T-helper 2 cell treated with Interferon-gamma antibody and Interleukin-4, amounts not matched to agents 5 μg/mL and 100 μg/mL, for 36 hours (primary cell): ENCODE results near the gene TH.
"Not testable (repeated sequence)": the region's sequence is repeated elsewhere in the genome, so short reads cannot be mapped to it uniquely, and the experiment has no call there.

Source experiments
- DNase-seq: peaks from one replicate; pipeline ENCODE4 v3.0.0; 2021; ENCODE audit warnings: low spot score
- H3K27ac Mint-ChIP-seq: one replicate; pipeline ENCODE4 v1.8.0; 2021; ENCODE audit warnings: mild to moderate bottlenecking, mixed read lengths
- H3K27me3 Mint-ChIP-seq: one replicate; pipeline ENCODE4 v1.8.0; 2021; ENCODE audit warnings: low read depth, mixed read lengths
- H3K36me3 Mint-ChIP-seq: one replicate; pipeline ENCODE4 v1.8.0; 2021; ENCODE audit warnings: low read depth, mixed read lengths
- H3K4me1 Mint-ChIP-seq: one replicate; pipeline ENCODE4 v1.8.0; 2021; ENCODE audit warnings: low read depth, mixed read lengths
- H3K4me3 Mint-ChIP-seq: one replicate; pipeline ENCODE4 v1.8.0; 2022; ENCODE audit warnings: mild to moderate bottlenecking, moderate library complexity, mixed read lengths
- H3K9me3 Mint-ChIP-seq: one replicate; pipeline ENCODE4 v1.8.0; 2021; ENCODE audit warnings: mixed read lengths

The TH gene

DNA sequence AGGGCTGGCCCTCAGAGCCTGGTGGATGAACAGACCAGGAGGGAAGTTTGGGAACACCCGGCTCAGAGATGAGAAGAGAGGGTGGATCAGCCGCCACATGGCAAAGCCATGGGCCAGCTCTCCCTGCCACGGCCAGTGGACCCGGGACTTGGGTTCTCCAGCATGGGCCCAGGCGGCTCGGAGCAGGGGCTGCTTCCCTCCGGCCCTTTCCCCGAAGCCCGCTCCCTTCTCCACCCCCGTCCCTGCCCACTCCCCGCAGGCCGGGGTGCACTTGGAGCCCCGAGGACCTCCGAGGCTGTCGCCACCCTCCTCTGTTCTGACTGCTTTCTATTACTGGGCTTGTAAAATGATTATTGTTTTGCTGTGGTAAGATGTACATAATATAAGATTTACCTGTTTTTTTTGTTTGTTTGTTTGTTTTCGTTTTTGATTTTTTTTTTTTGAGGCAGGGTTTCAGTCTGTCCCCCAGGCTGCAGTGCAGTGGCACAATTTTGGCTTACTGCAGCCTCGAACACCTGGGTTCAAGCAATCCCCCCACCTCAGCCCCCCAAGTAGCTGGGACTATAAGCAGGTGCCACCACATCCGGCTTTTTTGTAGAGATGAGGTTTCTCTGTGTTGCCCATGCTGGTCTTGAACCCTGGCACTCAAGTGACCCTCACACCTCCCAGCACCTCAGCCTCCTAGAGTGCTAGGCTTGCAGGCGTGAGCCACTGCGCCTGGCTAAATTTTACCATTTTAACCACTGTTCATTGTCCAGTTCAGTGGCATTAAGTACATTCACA lies 11.3 kb upstream of the TH start:
- no peak for DNase-seq
- no peaks in the 10 kb centered on the region for H3K27me3 Mint-ChIP-seq
- H3K27ac Mint-ChIP-seq, result no peak overlapping the region
- H3K4me3 Mint-ChIP-seq, result no peak overlapping the region
- H3K4me1 Mint-ChIP-seq, result no peaks in the 10 kb centered on the region
- H3K9me3 Mint-ChIP-seq, result no peaks in the 10 kb centered on the region
- H3K36me3 Mint-ChIP-seq, result no peaks in the 10 kb centered on the region

DNA sequence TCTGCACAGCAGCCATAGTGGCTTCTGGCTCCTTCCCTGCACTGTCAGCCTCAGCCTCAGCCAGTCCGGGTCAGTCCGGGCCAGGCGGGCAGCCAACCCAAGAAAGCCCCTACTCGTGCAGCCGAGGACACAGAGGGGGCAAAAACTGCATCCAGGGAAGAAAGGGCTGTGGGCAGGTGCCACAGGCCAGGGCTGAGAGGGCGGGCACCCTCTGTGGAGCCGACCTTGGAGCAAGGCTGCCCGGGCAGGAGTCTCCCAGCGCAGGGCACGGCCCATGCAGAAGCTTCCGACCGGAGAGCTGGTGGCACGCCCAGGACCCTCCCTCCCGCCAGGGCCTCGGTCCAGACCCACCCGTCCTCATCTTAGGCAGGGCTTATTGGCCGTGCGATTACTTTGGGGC lies 10.5 kb upstream of the TH start:
- H3K27ac Mint-ChIP-seq, result no peak overlapping the region
- no peak overlapping the region for H3K4me3 Mint-ChIP-seq
- H3K9me3 Mint-ChIP-seq, result no peaks in the 10 kb centered on the region
- H3K36me3 Mint-ChIP-seq, result no peaks in the 10 kb centered on the region
- no peaks in the 10 kb centered on the region for H3K27me3 Mint-ChIP-seq
- no peak for DNase-seq
- H3K4me1 Mint-ChIP-seq, result no peaks in the 10 kb centered on the region

DNA sequence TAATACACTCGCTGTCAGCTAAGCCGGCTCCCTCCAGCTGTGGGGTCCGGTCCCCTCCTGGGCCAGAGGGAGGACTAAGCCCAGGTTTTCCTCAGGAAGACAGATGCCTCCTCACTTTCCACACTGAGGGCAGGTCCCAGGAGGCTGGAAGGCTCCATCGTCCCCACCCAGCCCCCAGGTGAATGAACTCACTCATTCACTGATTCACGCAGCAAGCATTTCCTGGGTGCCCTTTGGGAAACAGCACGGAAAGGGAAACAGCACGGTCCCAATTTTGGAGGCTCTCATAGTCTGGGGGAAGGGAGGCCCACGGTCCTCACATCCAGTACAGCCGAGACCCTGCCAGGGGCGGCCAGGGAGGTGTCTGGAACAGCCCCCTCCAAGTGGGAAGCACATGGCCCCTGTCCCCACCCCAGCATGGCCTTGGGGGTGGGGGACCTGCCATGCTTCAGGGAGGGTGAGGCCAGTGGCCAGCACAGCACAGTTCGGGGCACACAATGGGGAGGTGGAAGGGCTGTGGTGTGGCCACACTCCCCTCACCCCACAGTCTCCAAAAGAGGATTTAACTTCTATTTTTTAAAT lies 9.3 kb upstream of the TH start:
- Mint-ChIP-seq H3K36me3 (no peaks in the 10 kb centered on the region), H3K9me3 (no peaks in the 10 kb centered on the region), H3K4me1 (no peaks in the 10 kb centered on the region), H3K27me3 (no peaks in the 10 kb centered on the region), H3K27ac (no peak overlapping the region), H3K4me3 (no peak overlapping the region)
- no peak for DNase-seq

DNA sequence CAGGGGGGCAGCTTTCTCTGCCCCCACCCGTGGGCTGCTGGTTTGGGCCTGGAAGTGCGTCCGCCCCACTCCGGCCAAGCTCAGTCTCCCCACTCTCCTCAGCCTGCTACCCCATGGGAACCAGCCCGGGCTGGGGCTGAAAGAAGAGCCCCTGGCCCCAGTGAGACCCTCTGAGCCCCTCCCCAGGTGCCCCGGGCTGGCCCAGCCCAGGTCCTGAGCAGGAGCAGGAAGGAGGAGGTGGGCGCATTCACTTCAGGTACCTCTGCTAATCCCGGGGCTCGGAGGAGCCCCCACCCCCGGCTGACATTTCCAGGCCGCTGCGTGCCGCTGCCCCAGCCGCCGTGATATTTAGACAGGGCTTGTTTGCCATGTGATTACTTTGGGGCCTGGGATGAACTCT lies 8.7 kb upstream of the TH start:
- DNase-seq, result no peak
- no peaks in the 10 kb centered on the region for H3K27me3 Mint-ChIP-seq
- H3K4me1 Mint-ChIP-seq, result no peaks in the 10 kb centered on the region
- no peak overlapping the region for H3K27ac Mint-ChIP-seq
- no peak overlapping the region for H3K4me3 Mint-ChIP-seq
- H3K9me3 Mint-ChIP-seq, result no peaks in the 10 kb centered on the region
- H3K36me3 Mint-ChIP-seq, result no peaks in the 10 kb centered on the region

DNA sequence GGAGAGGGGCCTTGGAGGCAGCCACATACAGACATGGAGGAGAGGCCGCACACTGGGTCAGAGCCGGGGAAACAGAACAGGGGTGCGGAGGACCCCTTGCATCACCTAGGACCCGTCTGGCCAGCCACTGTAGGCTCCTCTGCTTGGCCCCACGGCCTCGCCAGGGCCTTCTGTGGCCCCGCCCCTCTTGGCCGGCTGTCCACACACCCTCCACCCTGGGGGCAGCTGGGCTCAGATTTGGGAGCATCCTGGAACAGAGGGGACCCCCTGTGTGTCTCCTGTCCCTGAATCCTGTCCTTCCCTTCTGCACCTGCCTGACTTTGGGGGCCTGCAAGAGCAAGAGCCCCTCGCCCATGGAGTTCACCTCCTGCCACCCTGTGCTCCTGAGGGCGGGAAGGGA lies 7.9 kb upstream of the TH start:
- H3K4me3 Mint-ChIP-seq, result no peak overlapping the region
- H3K4me1 Mint-ChIP-seq, result no peaks in the 10 kb centered on the region
- DNase-seq, result no peak

GRCh38 chr11:2178906-2179494 lies 7.4 kb upstream of the TH start:
- DNase-seq, result no peak
- no peaks in the 10 kb centered on the region for H3K9me3 Mint-ChIP-seq
- H3K27ac Mint-ChIP-seq, result no peak overlapping the region
- H3K27me3 Mint-ChIP-seq, result no peaks in the 10 kb centered on the region
- no peaks in the 10 kb centered on the region for H3K4me1 Mint-ChIP-seq
- H3K36me3 Mint-ChIP-seq, result no peaks in the 10 kb centered on the region
- no peak overlapping the region for H3K4me3 Mint-ChIP-seq

More for the DNA sequence above, 7.9 kb upstream of the TH start:
- no peaks in the 10 kb centered on the region for H3K27me3 Mint-ChIP-seq
- H3K9me3 Mint-ChIP-seq, result no peaks in the 10 kb centered on the region
- H3K27ac Mint-ChIP-seq, result no peak overlapping the region
- no peaks in the 10 kb centered on the region for H3K36me3 Mint-ChIP-seq

- DNase-seq, H3K27ac Mint-ChIP-seq, H3K27me3 Mint-ChIP-seq, H3K36me3 Mint-ChIP-seq, H3K4me1 Mint-ChIP-seq, H3K4me3 Mint-ChIP-seq, H3K9me3 Mint-ChIP-seq: not testable (repeated sequence)
Observed at GRCh38 chr11:2178055-2178773, 6.6 kb upstream of the TH start.

- Mint-ChIP-seq H3K9me3 (no peaks in the 10 kb centered on the region), H3K4me1 (no peaks in the 10 kb centered on the region), H3K36me3 (no peaks in the 10 kb centered on the region), H3K4me3 (no peak overlapping the region), H3K27me3 (no peaks in the 10 kb centered on the region), H3K27ac (no peak overlapping the region)
- no peak for DNase-seq
Observed at GRCh38 chr11:2177076-2177475, 5.5 kb upstream of the TH start.

GRCh38 chr11:2176389-2176900 lies 4.8 kb upstream of the TH start:
- Mint-ChIP-seq H3K4me3 (no peak overlapping the region), H3K27ac (no peak overlapping the region), H3K36me3 (no peaks in the 10 kb centered on the region), H3K27me3 (no peaks in the 10 kb centered on the region), H3K9me3 (no peaks in the 10 kb centered on the region), H3K4me1 (no peaks in the 10 kb centered on the region)
- no peak for DNase-seq

GRCh38 chr11:2175659-2176058 lies 4.0 kb upstream of the TH start:
- H3K4me1 Mint-ChIP-seq, result no peaks in the 10 kb centered on the region
- DNase-seq, result no peak
- H3K4me3 Mint-ChIP-seq, result no peak overlapping the region
- H3K36me3 Mint-ChIP-seq, result no peaks in the 10 kb centered on the region
- no peak overlapping the region for H3K27ac Mint-ChIP-seq
- H3K9me3 Mint-ChIP-seq, result no peaks in the 10 kb centered on the region
- no peaks in the 10 kb centered on the region for H3K27me3 Mint-ChIP-seq

DNA sequence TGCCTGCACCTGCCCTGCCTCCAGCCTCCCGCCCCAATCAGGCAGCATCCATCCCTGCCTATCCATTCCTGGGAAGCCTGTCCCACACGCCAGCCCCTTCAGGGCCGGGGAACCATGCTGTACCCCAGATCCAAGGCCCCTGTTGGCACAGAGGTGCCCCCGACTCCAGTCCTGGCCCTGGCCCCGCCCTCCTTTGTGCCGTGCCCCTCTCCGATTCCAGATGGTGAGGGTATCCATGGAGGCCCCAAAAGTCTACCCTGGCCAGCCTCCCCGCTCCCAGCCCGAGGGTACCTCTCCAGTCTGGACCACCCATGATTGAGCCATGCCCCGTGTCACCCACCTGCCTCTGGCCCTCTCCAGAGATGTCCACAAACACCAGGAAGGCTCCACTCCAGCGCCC lies 2.7 kb upstream of the TH start:
- Mint-ChIP-seq H3K9me3 (no peaks in the 10 kb centered on the region), H3K4me3 (no peak overlapping the region), H3K27ac (no peak overlapping the region), H3K27me3 (no peaks in the 10 kb centered on the region), H3K4me1 (no peaks in the 10 kb centered on the region), H3K36me3 (no peaks in the 10 kb centered on the region)
- DNase-seq, result no peak

- Mint-ChIP-seq H3K27ac (no peak overlapping the region), H3K4me1 (no peaks in the 10 kb centered on the region), H3K4me3 (no peak overlapping the region), H3K9me3 (no peaks in the 10 kb centered on the region), H3K36me3 (no peaks in the 10 kb centered on the region), H3K27me3 (no peaks in the 10 kb centered on the region)
- DNase-seq, result no peak
Observed at GRCh38 chr11:2173761-2174160, 2.1 kb upstream of the TH start.

GRCh38 chr11:2173150-2173693 lies 1.6 kb upstream of the TH start:
- DNase-seq, result no peak
- Mint-ChIP-seq H3K4me1 (no peaks in the 10 kb centered on the region), H3K36me3 (no peaks in the 10 kb centered on the region), H3K27ac (no peak overlapping the region), H3K4me3 (no peak overlapping the region), H3K9me3 (no peaks in the 10 kb centered on the region), H3K27me3 (no peaks in the 10 kb centered on the region)

DNA sequence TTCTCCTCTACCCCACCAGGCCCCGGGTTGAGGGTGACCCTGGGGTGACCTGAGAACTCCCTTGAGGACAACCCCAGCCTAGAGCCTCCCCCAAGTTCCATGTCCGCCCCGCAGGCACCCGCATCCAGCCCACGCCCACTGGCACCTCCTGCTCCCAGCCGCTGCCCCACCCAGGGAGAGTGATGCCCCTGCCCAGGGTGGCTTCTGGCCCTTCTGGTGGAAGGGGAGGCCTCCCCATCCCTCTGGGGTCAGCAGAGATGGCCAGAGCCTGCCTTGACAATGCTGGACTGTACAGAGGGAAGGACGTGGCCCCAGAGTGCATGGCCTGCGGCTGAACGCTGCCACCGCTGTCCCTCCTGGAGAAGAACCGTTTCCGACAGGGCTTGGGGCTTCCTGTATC lies 1.1 kb upstream of the TH start:
- H3K36me3 Mint-ChIP-seq, result no peaks in the 10 kb centered on the region
- no peaks in the 10 kb centered on the region for H3K9me3 Mint-ChIP-seq
- no peaks in the 10 kb centered on the region for H3K4me1 Mint-ChIP-seq
- H3K27ac Mint-ChIP-seq, result no peak overlapping the region
- DNase-seq, result no peak
- H3K4me3 Mint-ChIP-seq, result no peak overlapping the region
- no peaks in the 10 kb centered on the region for H3K27me3 Mint-ChIP-seq
